Heart right ventricle (tissue), 16 donors: ENCODE results near the gene TRAM2. TPM values are rescaled to one million over a fixed set of nuclear protein-coding genes. Genes with fewer than 3 reads are reported as not detected.

Experiments
- ATAC-seq, 8 donors: fragments of 200-7000 bp; cut with Tn5 transposase; one replicate each; pipeline ENCODE4 v1.9.1; 2020; ENCODE audit warnings: mild to moderate bottlenecking in 8 of 8, moderate library complexity in 8 of 8, moderate number of reproducible peaks in 1 of 8
- DNase-seq, 2 donors: peaks; one replicate each; pipeline ENCODE4 v3.0.0-alpha.2; 2020
- H3K27ac ChIP-seq, 10 donors: fragments of 200-600 bp; sonication (generic) in 2 of 10; one replicate each; pipeline versions ENCODE4 v1.5.0 to v1.8.0; 2020 to 2022; ENCODE audit warnings: mild to moderate bottlenecking in 3 of 10
- H3K27me3 ChIP-seq, 7 donors: fragments of 200-600 bp; one replicate each; pipeline ENCODE4 v1.8.0; 2021 to 2022; ENCODE audit warnings: mild to moderate bottlenecking in 2 of 7
- H3K36me3 ChIP-seq, 9 donors: fragments of 200-600 bp; sonication (generic) in 1 of 9; one replicate each; pipeline versions ENCODE4 v1.5.0 to v1.8.0; 2020 to 2022; ENCODE audit warnings: mild to moderate bottlenecking in 2 of 9
- H3K4me1 ChIP-seq, 9 donors: fragments of 200-600 bp; sonication (generic) in 1 of 9; one replicate each; pipeline versions ENCODE4 v1.5.0 to v1.8.0; 2020 to 2022; ENCODE audit warnings: mild to moderate bottlenecking in 4 of 9
- H3K4me3 ChIP-seq, 10 donors: fragments of 200-600 bp; sonication (generic) in 2 of 10; one replicate each; pipeline versions ENCODE4 v1.5.0 to v1.8.0; 2020 to 2022; ENCODE audit warnings: mild to moderate bottlenecking in 7 of 10, moderate library complexity in 2 of 10
- H3K9me3 ChIP-seq, 11 donors: fragments of 200-600 bp in 10 of 11; sonication (generic) in 2 of 11; one replicate each; pipeline versions ENCODE4 v1.5.0 to v1.8.0; 2013 to 2022; ENCODE audit warnings: mild to moderate bottlenecking in 2 of 11, control low read depth in 1 of 11, moderate library complexity in 1 of 11
- CTCF ChIP-seq, 9 donors: fragments of 200-600 bp; sonication (generic) in 2 of 9; IDR thresholded peaks; one replicate each; pipeline versions ENCODE4 v1.5.0 to v1.8.0; 2021 to 2022; ENCODE audit warnings: antibody characterized with exemption in 9 of 9, mild to moderate bottlenecking in 5 of 9, moderate library complexity in 1 of 9
- WGBS, 2 donors: extraction: QIAGEN DNeasy Blood & Tissue Kit; methylation state at CpG; one replicate each; pipeline ENCODE4 v1.1.7; 2013; ENCODE audit warnings: inconsistent platforms in 1 of 2; 5-methylcytosine and 5-hydroxymethylcytosine counted together
- intact Hi-C, 10 donors: fragments of 100-400 bp; cut with DNase I; formaldehyde crosslinking; loops; one replicate each; pipeline versions ENCODE4 v1.11.1 to v1.14.2; 2022
- polyA plus RNA-seq, 2 donors: library from polyadenylated mRNA; stranded (reverse); fragments of 200-250 nt; gene quantifications; one replicate each; pipeline ENCODE4 v1.2.3, GENCODE V29; 2013
- total RNA-seq, 10 donors: library from RNA; stranded (reverse); fragmentation: NEBNext Ultra II Directional in 3 of 10; extraction: Animal tissue kit (Norgen Biotek cat#: 25700) in 3 of 10; gene quantifications; one replicate each; pipeline versions ENCODE4 v1.2.1 to v1.2.4, GENCODE V29; 2021 to 2023
- donor health status: Arrhythmogenic right ventricular cardiomyopathy.
- donor health status: ischemic (EF 13 %, LVEDD 7.1; RV severe dilation, severe dysfunction).
- donor health status: healthy with polysubstance abuse.
- donor health status: DM: no; HTN: yes; CAD: no.
- donor health status: DM: no; HTN: no; CAD: no.
- donor health status: ischemic (EF 25% LVEDD 6.9; RV normal size, moderate dysfunction).
- donor health status: ischemic (EF 25% LVEDD 5.7; RV mildly dilated, moderate dysfunction).
- donor health status: healthy.
- donor health status: DM: yes; HTN: yes; CAD: no.
- donor health status: Ischemic cardiomyopathy.
- donor health status: ischemic (EF 35%, LVEDD 5.7; RV mildly dilated, moderate dysfunction).
- donor health status: nonischemic (EF 11% LVEDD 7.7; RV severe dilation, severe dysfunction).
- donor health status: DM: yes; HTN: yes; CAD: no.
- donor health status: PGD.
- donor health status: ischemic (EF 29% LVEDD 5.4; RV normal size, mild dysfunction).
- donor health status: nonischemic (EF 23%, LVEDD 6.1; RV moderate dilation, normal function).

The TRAM2 gene
- total and polyA plus RNA-seq, 12 donors, result 5.0 to 17.3 (median 10.6) TPM

GRCh38 chr6:52502306-52503029, 74.4 kb downstream of the TRAM2 start:
- intact Hi-C loops, result loop anchor here in 7 of 10 donors (2.0 to 5.0 kb wide), 4 partner anchors 75 to 95 kb away; partner anchors contain the start of gene TRAM2 (in 6 of the 7)
- Histone ChIP-seq H3K9me3 (no peaks in the 10 kb centered on the region), H3K36me3 (peaks cover 0 to 66% (median 20%) of the 10 kb centered on the region in 9 donors), H3K4me3 (no peak overlapping the region), H3K4me1 (peaks cover 26 to 84% (median 60%) of the 10 kb centered on the region in 9 donors), H3K27me3 (no peaks in the 10 kb centered on the region), H3K27ac (peak overlapping the region in 5 of 10 donors; percentile 75 to 91 (median 79))
- TF ChIP-seq CTCF (IDR thresholded peaks at IDR 0.05), result no peak
- ATAC-seq (no peak), DNase-seq (no peak)
- 85 to 88% methylated on average over 20 of the region's 20 CpGs for WGBS, 2 donors

- no peak for TF ChIP-seq CTCF (IDR thresholded peaks at IDR 0.05)
- Histone ChIP-seq H3K36me3 (peaks cover 0 to 50% (median 13%) of the 10 kb centered on the region in 9 donors), H3K9me3 (no peaks in the 10 kb centered on the region), H3K4me1 (peaks cover 27 to 86% (median 64%) of the 10 kb centered on the region in 9 donors), H3K27ac (peak overlapping the region; percentile 62 to 90 (median 84)), H3K4me3 (no peak overlapping the region), H3K27me3 (no peaks in the 10 kb centered on the region)
- ATAC-seq, result peak in 5 of 8 donors; percentile 13 to 51 (median 20)
- intact Hi-C loops, result loop anchor here in 7 of 10 donors (5.0 kb wide), 3 partner anchors 77 to 97 kb away; partner anchors contain the start of gene TRAM2 (in 6 of the 7)
- WGBS, 2 donors, result 49 to 61% methylated on average over 9 of the region's 9 CpGs
- DNase-seq, result peak in 1 of 2 donors; percentile 48
These were observed 76.4 kb downstream of the TRAM2 start for GRCh38 chr6:52500238-52501129.

- TF ChIP-seq CTCF (IDR thresholded peaks at IDR 0.05), result peak in 4 of 9 donors; percentile 24 to 54 (median 50)
- no peak overlapping the region for H3K4me3 ChIP-seq
- no peaks in the 10 kb centered on the region for H3K27me3 ChIP-seq
- H3K9me3 ChIP-seq, result peaks cover 0 to 2% (median 0%) of the 10 kb centered on the region in 11 donors
- intact Hi-C loops, result loop anchor here in 9 of 10 donors (2.0 to 10.0 kb wide), 8 partner anchors 51 to 165 kb away; partner anchors contain the start of genes TRAM2 (in 6 of the 9) and EFHC1 (in 4 of the 9)
- peak; percentile 35 to 80 (median 58) for ATAC-seq
- WGBS, 2 donors, result 57 to 71% methylated on average over 11 of the region's 11 CpGs
- peak overlapping the region; percentile 62 to 90 (median 84) for H3K27ac ChIP-seq
- peak; percentile 50 to 74 for DNase-seq
- peaks cover 0 to 45% (median 13%) of the 10 kb centered on the region in 9 donors for H3K36me3 ChIP-seq
- H3K4me1 ChIP-seq, result peaks cover 27 to 83% (median 60%) of the 10 kb centered on the region in 9 donors
These were observed 77.1 kb downstream of the TRAM2 start for GRCh38 chr6:52499681-52500236.
